Measurements from ENCODE around the gene CPNE2.

Gene CPNE2

DNA sequence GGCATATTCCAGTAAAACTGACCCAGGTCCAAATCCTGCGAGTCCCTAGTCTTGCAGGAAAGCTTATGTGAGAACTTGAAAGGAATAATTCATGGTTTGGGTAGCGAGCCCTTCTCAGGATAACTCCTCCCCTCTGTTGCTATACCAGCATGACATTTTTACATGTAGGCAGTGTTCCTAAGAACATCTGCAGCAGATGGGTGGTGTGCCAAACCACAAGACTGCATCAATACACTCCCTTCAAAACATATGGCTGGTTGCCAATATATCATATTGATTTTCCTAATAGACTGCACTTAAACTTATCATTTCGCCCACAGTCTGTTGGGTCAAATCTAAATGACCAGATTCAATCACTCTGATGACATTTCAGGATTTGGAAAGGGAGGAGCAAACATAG, 73.6 kb downstream of the CPNE2 start:
- H3K27me3 Mint-ChIP-seq = no peaks in the 10 kb centered on the region
- no peaks in the 10 kb centered on the region for H3K9me3 Mint-ChIP-seq
- H3K4me3 Mint-ChIP-seq = no peak overlapping the region
- peaks cover 2% of the 10 kb centered on the region for H3K4me1 Mint-ChIP-seq (ENCODE audit: low read depth)
- no peak overlapping the region for H3K27ac Mint-ChIP-seq
- no peak for DNase-seq
- peaks cover 86% of the 10 kb centered on the region for H3K36me3 Mint-ChIP-seq (ENCODE audit: low read depth)

DNA sequence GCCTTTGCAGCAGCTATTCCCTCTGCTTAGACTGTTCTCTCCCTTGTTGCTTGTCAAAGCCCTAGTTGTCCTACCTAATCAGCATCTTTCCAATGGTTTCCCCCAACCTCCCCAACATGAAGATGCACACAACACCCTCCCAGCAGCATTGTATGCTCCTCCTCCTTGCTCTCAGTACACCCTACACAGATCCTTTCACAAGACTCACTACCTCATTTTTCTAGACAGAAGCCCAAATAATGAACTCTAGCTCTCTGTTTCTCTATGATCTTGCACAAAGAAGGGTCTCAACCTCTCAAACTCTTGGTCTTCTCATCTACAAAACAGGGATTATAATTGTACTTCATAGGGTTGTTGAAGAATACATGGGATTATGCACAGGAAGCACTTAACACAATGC, 74.1 kb downstream of the CPNE2 start:
- H3K36me3 Mint-ChIP-seq (ENCODE audit: low read depth) = peaks cover 86% of the 10 kb centered on the region
- H3K27me3 Mint-ChIP-seq = no peaks in the 10 kb centered on the region
- H3K9me3 Mint-ChIP-seq = no peaks in the 10 kb centered on the region
- H3K4me1 Mint-ChIP-seq (ENCODE audit: low read depth) = peaks cover 2% of the 10 kb centered on the region
- no peak overlapping the region for H3K27ac Mint-ChIP-seq
- DNase-seq = no peak
- H3K4me3 Mint-ChIP-seq = no peak overlapping the region

DNA sequence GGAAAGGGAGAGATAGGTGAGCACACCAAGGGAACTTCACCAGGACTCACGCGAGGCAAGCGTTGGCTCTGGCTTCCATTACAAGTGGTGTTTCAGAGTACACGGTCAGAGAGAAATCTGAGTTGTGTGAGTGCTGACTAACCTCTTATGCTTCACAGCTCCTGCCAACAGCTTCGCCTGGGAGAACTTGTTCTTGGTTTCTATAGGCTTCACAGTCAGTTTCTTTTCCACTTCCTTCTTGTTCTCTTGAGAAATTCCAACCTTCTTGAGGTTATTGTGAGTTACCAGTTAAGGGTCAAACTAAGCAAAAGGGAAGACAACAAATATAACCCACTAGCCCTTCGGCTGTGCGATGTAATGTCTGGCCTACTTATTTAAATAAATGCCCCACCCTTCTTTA, 74.6 kb downstream of the CPNE2 start:
- Mint-ChIP-seq H3K27ac (no peak overlapping the region), H3K27me3 (no peaks in the 10 kb centered on the region), H3K36me3 (ENCODE audit: low read depth) (peaks cover 88% of the 10 kb centered on the region), H3K4me1 (ENCODE audit: low read depth) (peaks cover 2% of the 10 kb centered on the region), H3K4me3 (no peak overlapping the region), H3K9me3 (no peaks in the 10 kb centered on the region)
- DNase-seq = no peak

DNA sequence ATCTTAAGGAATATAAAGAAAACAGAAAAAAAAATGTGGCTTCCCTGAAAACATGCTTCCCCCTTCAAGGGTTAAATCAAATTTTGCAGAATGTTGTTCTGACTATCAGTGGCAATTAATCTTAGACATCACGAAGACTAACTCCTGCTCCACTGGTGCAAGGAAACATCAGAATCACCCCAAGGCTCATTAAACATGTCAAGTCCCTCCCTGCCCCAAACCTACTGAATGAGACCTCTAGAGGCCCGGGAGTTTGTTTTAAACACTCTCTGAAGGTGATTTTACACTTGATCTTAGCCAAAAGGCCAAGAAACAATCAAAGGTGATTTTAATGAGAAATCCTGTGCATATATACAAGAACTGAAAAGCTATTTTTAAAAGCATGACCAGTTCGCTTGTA, 75.2 kb downstream of the CPNE2 start:
- Mint-ChIP-seq H3K27ac (no peak overlapping the region), H3K9me3 (no peaks in the 10 kb centered on the region), H3K4me3 (no peak overlapping the region), H3K36me3 (ENCODE audit: low read depth) (peaks cover 88% of the 10 kb centered on the region), H3K4me1 (ENCODE audit: low read depth) (peaks cover 2% of the 10 kb centered on the region), H3K27me3 (no peaks in the 10 kb centered on the region)
- DNase-seq = no peak

DNA sequence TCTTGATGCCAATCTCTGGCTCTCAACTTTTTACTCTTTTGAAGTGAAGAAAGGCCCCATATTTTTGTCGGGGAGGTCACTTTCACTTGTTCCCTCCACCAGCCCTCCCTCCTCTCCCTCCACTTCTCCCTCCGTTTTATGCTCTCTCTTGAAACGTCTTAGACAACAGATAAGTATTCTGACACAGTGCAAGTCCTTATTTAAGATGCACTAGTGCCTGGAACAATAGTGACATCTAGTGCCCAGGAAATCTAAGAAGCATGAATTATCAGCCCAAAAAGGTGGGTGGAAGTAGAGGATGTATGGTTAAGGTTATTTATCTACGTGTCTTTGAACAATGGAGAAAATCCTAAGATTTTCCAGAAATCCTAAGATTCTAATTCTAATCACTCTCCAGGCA, 75.6 kb downstream of the CPNE2 start:
- no peaks in the 10 kb centered on the region for H3K27me3 Mint-ChIP-seq
- H3K9me3 Mint-ChIP-seq = no peaks in the 10 kb centered on the region
- H3K27ac Mint-ChIP-seq = no peak overlapping the region
- H3K4me3 Mint-ChIP-seq = no peak overlapping the region
- peaks cover 2% of the 10 kb centered on the region for H3K4me1 Mint-ChIP-seq (ENCODE audit: low read depth)
- peaks cover 89% of the 10 kb centered on the region for H3K36me3 Mint-ChIP-seq (ENCODE audit: low read depth)
- no peak for DNase-seq

DNA sequence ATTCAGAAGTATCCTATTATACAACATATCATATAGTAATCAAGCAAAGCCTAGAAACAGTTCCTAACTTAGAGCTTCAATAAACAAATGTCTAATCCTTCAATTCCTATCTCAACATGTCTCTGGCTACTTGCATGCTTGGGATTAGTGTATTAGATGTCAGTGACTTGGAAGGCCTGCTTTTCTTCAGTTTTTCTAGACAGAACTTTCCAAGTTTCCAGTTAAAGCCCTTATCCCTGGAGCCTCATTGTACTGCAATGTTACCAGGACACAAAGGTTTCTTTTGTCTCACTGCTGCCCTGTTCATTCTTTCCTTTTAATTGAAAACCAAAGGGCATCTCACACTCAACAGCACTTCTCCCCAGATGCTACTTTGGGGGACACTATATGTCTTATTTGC, 76.9 kb downstream of the CPNE2 start:
- no peak for DNase-seq
- Mint-ChIP-seq H3K4me1 (ENCODE audit: low read depth) (peaks cover 2% of the 10 kb centered on the region), H3K27ac (no peak overlapping the region), H3K36me3 (ENCODE audit: low read depth) (peaks cover 88% of the 10 kb centered on the region), H3K4me3 (no peak overlapping the region), H3K9me3 (no peaks in the 10 kb centered on the region), H3K27me3 (no peaks in the 10 kb centered on the region)

DNA sequence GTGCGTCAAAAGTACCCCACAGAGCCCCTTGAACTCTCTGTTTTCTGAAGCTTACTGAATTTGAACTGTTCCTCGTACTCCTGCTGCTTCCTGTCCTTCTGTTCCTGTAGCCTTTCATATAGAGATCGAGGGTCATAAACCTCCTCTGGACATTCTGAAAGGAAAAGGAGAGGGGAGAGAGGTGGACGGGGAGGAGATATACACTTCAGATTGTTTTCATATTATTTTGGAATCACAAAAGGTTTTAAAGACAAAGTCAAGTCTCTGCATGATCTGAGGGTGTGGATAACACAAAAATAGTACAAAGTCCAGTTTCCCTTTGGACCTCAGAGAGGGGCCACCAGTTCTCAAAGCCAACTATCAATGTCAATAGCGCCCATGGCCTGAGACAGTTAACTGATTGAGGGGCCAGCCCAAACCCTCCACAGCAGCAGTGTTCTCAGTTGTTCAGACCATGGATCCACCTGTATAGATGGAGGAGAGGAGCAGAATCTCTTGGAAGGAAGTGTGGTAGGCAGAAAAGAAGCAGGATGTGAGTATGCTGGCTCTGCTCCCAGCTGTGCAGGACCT, 80.4 kb downstream of the CPNE2 start:
- Mint-ChIP-seq H3K4me1 (ENCODE audit: low read depth) (peaks cover 2% of the 10 kb centered on the region), H3K9me3 (no peaks in the 10 kb centered on the region), H3K27ac (no peak overlapping the region), H3K4me3 (no peak overlapping the region), H3K36me3 (ENCODE audit: low read depth) (peaks cover 60% of the 10 kb centered on the region), H3K27me3 (no peaks in the 10 kb centered on the region)
- DNase-seq = no peak

DNA sequence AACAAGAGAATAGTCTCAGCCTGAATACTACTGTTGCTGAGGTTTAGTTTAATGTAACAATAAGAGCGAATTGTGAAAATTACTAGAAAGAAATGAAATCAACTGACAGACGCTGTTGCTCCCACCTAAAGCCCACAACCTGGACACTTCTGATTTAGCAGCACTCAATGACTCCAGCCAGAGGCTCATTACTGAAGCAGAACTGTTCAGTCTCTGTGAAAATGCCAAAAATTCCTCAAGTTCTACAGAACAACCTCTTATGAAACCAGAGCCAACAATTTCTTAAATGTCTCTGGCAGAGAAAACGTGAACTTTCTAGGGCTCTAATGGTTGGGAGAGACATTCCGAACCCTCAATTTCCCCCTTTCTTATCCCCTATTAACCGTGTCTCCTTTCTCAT, 83.5 kb downstream of the CPNE2 start:
- H3K27me3 Mint-ChIP-seq = no peaks in the 10 kb centered on the region
- no peak for DNase-seq
- H3K4me3 Mint-ChIP-seq = no peak overlapping the region
- no peak overlapping the region for H3K27ac Mint-ChIP-seq
- H3K4me1 Mint-ChIP-seq (ENCODE audit: low read depth) = no peaks in the 10 kb centered on the region
- H3K36me3 Mint-ChIP-seq (ENCODE audit: low read depth) = peaks cover 41% of the 10 kb centered on the region
- no peaks in the 10 kb centered on the region for H3K9me3 Mint-ChIP-seq

DNA sequence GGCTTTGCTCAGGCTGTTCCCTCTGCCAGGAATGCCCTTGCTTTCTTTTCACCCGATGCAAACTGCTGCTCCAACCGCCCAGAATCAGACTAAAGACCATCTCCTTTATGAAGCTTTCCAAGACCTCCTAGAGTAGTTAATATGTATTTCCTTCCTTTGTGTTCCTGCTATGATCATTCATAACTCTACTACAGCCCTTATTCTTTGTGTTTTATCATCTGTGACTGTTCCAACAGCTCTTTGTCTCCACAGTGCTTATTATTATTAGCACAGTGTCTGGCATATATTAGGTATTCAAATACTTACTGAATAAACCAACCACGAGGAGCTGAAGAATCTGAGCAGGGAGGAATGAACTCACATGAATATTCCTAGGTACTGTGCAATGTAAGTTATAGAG, 85.8 kb downstream of the CPNE2 start:
- H3K4me1 Mint-ChIP-seq (ENCODE audit: low read depth) = peaks cover 8% of the 10 kb centered on the region
- no peak overlapping the region for H3K4me3 Mint-ChIP-seq
- no peaks in the 10 kb centered on the region for H3K9me3 Mint-ChIP-seq
- H3K27ac Mint-ChIP-seq = no peak overlapping the region
- no peaks in the 10 kb centered on the region for H3K27me3 Mint-ChIP-seq
- DNase-seq = no peak
- H3K36me3 Mint-ChIP-seq (ENCODE audit: low read depth) = peaks cover 21% of the 10 kb centered on the region

DNA sequence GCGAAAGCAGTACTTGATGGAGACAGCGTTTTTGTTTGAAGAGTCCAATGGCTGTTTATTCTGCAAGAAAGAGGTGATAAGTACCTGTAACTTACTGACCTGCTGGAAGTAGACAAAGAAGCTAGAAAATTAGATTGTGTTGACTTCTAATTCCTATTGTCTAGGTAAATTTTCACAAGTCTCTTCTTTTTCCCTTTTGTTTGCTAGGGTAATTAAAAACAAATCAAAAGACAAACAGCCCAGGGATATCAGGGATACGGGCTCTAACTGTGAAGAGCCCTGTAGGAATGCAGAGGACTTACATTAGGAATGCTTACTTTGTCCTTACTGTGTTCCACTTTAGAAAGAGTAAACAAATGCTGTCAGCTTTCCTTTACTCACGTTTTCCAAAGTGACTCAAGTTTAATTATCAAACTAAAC, 86.4 kb downstream of the CPNE2 start:
- Mint-ChIP-seq H3K27ac (no peak overlapping the region), H3K9me3 (no peaks in the 10 kb centered on the region), H3K36me3 (ENCODE audit: low read depth) (peaks cover 15% of the 10 kb centered on the region), H3K4me3 (no peak overlapping the region), H3K27me3 (no peaks in the 10 kb centered on the region), H3K4me1 (ENCODE audit: low read depth) (peaks cover 12% of the 10 kb centered on the region)
- DNase-seq = no peak

DNA sequence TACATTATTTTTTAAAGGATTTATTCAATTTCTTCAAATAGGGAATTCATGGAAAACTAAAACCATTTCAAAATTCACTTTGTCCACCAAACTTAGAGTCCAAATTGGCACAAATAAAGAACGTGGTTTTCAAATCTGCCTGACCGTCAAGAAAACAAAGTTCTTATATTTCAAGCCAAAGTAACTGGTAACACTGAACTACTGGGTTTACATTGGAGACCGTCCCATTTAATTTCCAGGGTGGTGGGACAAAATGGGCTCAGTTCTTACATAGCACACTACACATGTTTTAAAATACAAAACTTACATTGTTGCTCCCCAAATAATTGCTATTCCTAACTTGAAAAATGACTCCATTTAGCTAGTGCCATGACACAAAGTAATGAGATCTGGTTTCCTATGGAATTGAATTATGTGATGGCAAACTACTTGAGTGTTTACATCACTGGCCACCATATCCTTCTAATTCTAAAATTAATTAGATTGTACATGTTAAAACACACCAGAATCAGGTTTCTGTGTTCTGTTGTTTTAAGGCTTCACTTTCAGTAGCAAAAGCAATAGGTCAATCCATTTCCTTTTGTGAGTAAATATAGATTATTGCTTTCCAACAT, 86.9 kb downstream of the CPNE2 start:
- DNase-seq = no peak
- H3K4me1 Mint-ChIP-seq (ENCODE audit: low read depth) = peaks cover 17% of the 10 kb centered on the region
- H3K4me3 Mint-ChIP-seq = no peak overlapping the region
- H3K9me3 Mint-ChIP-seq = no peaks in the 10 kb centered on the region
- H3K27ac Mint-ChIP-seq = no peak overlapping the region
- peaks cover 12% of the 10 kb centered on the region for H3K36me3 Mint-ChIP-seq (ENCODE audit: low read depth)
- no peaks in the 10 kb centered on the region for H3K27me3 Mint-ChIP-seq

DNA sequence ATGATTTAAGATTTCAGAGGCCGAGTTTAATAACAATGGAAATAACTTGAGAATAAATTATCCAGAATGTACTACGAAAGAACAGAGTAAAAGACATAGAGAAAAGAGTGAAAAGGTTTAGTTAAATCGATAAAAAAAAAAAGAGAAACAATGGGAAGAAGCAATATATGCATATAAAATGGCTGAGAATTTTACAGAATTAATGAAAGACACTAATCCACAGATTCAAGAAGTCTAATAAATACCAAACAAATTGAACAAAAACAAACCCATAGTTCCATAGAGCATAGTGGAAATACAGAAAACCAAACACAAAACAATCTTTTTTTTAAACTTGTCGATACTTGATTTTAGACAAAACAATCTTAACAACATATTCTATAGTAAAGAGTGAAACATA, 91.7 kb downstream of the CPNE2 start:
- peak overlapping the region; percentile 30 for H3K27ac Mint-ChIP-seq

DNA sequence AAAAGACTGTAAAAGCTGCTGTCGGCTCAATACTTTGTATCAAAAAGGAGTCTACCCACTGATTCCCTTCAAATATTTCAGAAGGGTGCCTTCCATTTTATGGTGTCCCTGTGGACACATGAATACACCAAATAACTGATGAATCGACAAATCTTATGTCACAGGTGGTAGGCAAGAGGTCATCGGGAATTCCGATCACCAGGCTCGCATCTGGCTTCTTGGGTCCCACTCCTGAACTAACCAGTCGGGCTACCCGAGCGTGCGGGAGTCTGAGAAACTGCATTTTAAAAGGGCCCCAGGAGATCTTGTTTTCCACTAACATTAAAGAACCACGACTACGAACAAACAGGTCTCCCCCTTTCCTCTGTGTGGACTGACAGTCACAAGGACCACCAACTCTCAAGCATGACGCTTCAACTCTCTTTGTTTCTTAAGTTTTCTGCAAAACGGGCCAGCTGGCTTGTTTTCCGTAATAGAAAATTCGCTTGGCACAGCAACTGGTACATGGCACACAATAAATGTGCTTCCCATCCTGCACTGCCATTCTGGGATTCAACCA, 92.6 kb downstream of the CPNE2 start:
- peak overlapping the region; percentile 98 for H3K4me3 Mint-ChIP-seq

More for the DNA sequence above, 91.7 kb downstream of the CPNE2 start:
- Mint-ChIP-seq H3K27me3 (no peaks in the 10 kb centered on the region), H3K9me3 (no peaks in the 10 kb centered on the region), H3K4me1 (ENCODE audit: low read depth) (peaks cover 43% of the 10 kb centered on the region), H3K36me3 (ENCODE audit: low read depth) (peaks cover 32% of the 10 kb centered on the region), H3K4me3 (peak overlapping the region; percentile 98)
- DNase-seq = no peak

DNA sequence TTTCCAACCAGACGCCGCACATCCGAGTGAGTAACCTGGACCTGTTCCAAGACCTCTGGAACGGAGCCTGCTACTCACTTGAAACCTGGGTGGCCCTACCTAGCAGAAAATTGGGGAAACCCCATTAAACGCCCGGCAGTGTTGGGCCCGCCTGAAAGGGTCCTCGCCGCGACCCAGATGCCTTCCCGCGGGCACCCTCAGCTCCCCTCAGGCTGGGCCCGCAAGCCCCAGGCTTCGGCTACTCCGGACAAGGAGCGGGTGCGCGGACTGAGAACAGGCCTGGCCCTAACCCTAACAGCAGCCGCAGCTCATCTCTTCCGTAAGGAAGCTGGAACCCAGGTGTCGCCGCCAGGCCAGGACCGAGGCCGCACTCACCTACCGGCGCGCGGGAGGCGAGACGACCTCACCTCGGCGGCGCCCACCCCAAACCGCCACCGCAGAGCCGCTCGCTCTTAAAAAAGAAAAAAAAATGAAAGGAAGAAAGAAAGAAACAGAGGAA, 93.1 kb downstream of the CPNE2 start:
- Mint-ChIP-seq H3K4me1 (ENCODE audit: low read depth) (peaks cover 51% of the 10 kb centered on the region), H3K27ac (peak overlapping the region; percentile 98), H3K9me3 (no peaks in the 10 kb centered on the region), H3K27me3 (no peaks in the 10 kb centered on the region), H3K4me3 (peak overlapping the region; percentile 98), H3K36me3 (ENCODE audit: low read depth) (peaks cover 37% of the 10 kb centered on the region)
- no peak for DNase-seq

More for the DNA sequence above, 92.6 kb downstream of the CPNE2 start:
- Mint-ChIP-seq H3K4me1 (ENCODE audit: low read depth) (peaks cover 48% of the 10 kb centered on the region), H3K27ac (peak overlapping the region; percentile 98), H3K36me3 (ENCODE audit: low read depth) (peaks cover 34% of the 10 kb centered on the region), H3K9me3 (no peaks in the 10 kb centered on the region), H3K27me3 (no peaks in the 10 kb centered on the region)
- DNase-seq = no peak

Measured in activated T-cell treated with anti-CD3 and anti-CD28 coated beads, Interleukin-2, amount 50 U/mL, for 24 hours (primary cell).